ENCODE measurements around the gene MDH2.
"Not testable (repeated sequence)": the region's sequence is repeated elsewhere in the genome, so short reads cannot be mapped to it uniquely, and the experiment has no call there.

MDH2 gene

DNA sequence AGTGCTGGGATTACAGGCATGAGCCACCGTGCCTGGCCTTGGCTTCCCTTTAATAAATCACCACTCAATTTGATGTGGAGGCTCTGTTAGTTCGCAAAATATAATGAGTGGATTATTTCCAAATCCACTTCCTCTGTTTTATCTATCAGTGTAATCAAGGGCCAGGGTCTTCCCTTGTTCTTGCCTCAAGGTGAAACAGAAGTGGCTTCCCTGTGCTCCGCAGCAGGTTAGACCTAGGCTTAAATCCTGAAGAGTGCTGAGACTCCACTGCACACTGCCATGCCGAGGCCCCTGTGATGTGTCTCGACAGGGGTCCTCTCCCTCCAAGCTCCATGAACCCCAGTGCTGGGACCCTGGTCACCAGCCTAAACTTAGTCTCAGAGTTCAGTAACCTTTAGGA, 59.0 kb downstream of the MDH2 start:
- H3K4me3 ChIP-seq (ENCODE audit: insufficient read depth, low read depth, low read length, poor library complexity, severe bottlenecking): no peak overlapping the region
- H3K9me3 ChIP-seq (ENCODE audit: control insufficient read depth, low read length): no peaks in the 10 kb centered on the region
- no peaks in the 10 kb centered on the region for H3K36me3 ChIP-seq (ENCODE audit: control insufficient read depth, insufficient read depth, low read length)
- DNase-seq: no peak
- no peaks in the 10 kb centered on the region for H3K27me3 ChIP-seq (replicated peaks; ENCODE audit: control insufficient read depth, insufficient read depth, low read length, poor library complexity, severe bottlenecking)
- H3K4me1 ChIP-seq (ENCODE audit: control insufficient read depth, insufficient read depth, low read length, poor library complexity, severe bottlenecking): no peaks in the 10 kb centered on the region
- H3K27ac ChIP-seq (ENCODE audit: insufficient read depth, low read length, poor library complexity, severe bottlenecking): no peak overlapping the region

- no peaks in the 10 kb centered on the region for H3K27me3 ChIP-seq (replicated peaks; ENCODE audit: control insufficient read depth, insufficient read depth, low read length, poor library complexity, severe bottlenecking)
- H3K36me3 ChIP-seq (ENCODE audit: control insufficient read depth, insufficient read depth, low read length): no peaks in the 10 kb centered on the region
- H3K4me3 ChIP-seq (ENCODE audit: insufficient read depth, low read depth, low read length, poor library complexity, severe bottlenecking): no peak overlapping the region
- no peaks in the 10 kb centered on the region for H3K9me3 ChIP-seq (ENCODE audit: control insufficient read depth, low read length)
- no peak overlapping the region for H3K27ac ChIP-seq (ENCODE audit: insufficient read depth, low read length, poor library complexity, severe bottlenecking)
- no peak for DNase-seq
- no peaks in the 10 kb centered on the region for H3K4me1 ChIP-seq (ENCODE audit: control insufficient read depth, insufficient read depth, low read length, poor library complexity, severe bottlenecking)
Observed at GRCh38 chr7:76108540-76109233, 60.8 kb downstream of the MDH2 start.

DNA sequence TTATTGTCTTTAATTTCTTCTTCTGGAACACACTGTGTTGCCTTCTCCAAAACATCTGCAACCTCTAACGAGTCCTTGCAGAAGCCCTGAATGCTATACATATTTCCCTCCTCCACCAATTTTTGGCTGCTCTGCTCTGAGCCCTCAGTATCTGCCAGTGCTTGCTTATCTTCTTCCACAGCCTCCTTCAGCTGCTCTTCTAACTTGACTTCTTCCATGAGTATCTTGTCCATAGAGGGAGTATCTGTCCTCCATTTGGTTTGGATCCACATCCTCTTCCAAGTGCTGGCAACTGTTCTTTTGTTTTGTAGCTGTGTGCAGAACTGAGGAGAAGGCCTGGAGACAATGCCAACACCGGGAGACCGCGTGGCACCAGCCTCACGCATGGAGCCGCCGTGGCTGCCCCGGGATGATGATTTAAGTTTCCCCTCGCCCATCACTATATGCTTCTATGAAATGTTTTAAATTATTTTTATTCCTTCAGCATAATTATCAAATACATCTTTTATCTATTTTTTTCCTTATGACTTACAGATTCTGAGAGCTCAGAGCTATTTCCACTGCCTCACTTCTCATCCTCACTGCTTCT, 65.2 kb downstream of the MDH2 start:
- H3K27ac ChIP-seq (ENCODE audit: insufficient read depth, low read length, poor library complexity, severe bottlenecking); H3K4me1 ChIP-seq (ENCODE audit: control insufficient read depth, insufficient read depth, low read length, poor library complexity, severe bottlenecking); H3K36me3 ChIP-seq (ENCODE audit: control insufficient read depth, insufficient read depth, low read length); H3K9me3 ChIP-seq (ENCODE audit: control insufficient read depth, low read length); H3K4me3 ChIP-seq (ENCODE audit: insufficient read depth, low read depth, low read length, poor library complexity, severe bottlenecking); DNase-seq; H3K27me3 ChIP-seq (replicated peaks; ENCODE audit: control insufficient read depth, insufficient read depth, low read length, poor library complexity, severe bottlenecking): not testable (repeated sequence)

DNA sequence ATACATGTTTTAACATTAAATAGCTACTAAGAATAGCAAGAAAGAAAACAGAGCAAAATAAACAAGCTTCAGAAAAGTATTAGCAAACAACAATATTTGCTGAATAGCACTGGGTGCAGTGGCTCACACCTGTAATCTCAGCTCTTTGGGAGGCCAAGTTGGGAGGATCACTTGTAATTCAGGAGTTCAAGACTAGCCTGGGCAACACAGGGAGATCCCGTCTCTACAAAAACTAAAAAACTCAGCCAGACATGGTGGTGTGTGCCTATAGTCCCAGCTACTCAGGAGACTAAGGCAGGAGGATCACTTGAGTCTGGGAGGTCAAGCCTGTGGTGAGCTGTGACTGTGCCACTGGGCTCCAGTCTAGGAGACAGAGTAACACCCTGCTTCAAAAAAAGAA, 66.8 kb downstream of the MDH2 start:
- not testable (repeated sequence) for H3K4me3 ChIP-seq (ENCODE audit: insufficient read depth, low read depth, low read length, poor library complexity, severe bottlenecking); H3K9me3 ChIP-seq (ENCODE audit: control insufficient read depth, low read length); H3K27me3 ChIP-seq (replicated peaks; ENCODE audit: control insufficient read depth, insufficient read depth, low read length, poor library complexity, severe bottlenecking); H3K36me3 ChIP-seq (ENCODE audit: control insufficient read depth, insufficient read depth, low read length); DNase-seq; H3K27ac ChIP-seq (ENCODE audit: insufficient read depth, low read length, poor library complexity, severe bottlenecking); H3K4me1 ChIP-seq (ENCODE audit: control insufficient read depth, insufficient read depth, low read length, poor library complexity, severe bottlenecking)

Data from effector memory CD4-positive, alpha-beta T cell (primary cell).